ENCODE results near the gene NAV2.

The NAV2 gene

GRCh38 chr11:19846654-19847305, 134.1 kb downstream of the NAV2 start:
- no peaks in the 10 kb centered on the region for H4K20me1 ChIP-seq (ENCODE audit: insufficient read depth, low read length)
- no peaks in the 10 kb centered on the region for H3K4me1 ChIP-seq (ENCODE audit: low read length)
- H3F3A ChIP-seq (ENCODE audit: insufficient read depth, low read length) = no peaks in the 10 kb centered on the region
- no peaks in the 10 kb centered on the region for H3K36me3 ChIP-seq (replicated peaks; ENCODE audit: insufficient read depth, low read length)
- no peaks in the 10 kb centered on the region for H3K79me2 ChIP-seq (ENCODE audit: low read length)
- no peak overlapping the region for H3K4me2 ChIP-seq (ENCODE audit: low read depth, low read length)
- H3K27me3 ChIP-seq (replicated peaks; ENCODE audit: insufficient read depth, low read length) = no peaks in the 10 kb centered on the region
- H3K9me2 ChIP-seq (replicated peaks; ENCODE audit: insufficient read depth, low read length) = no peaks in the 10 kb centered on the region
- no peak overlapping the region for H3K9ac ChIP-seq (ENCODE audit: low read length)
- no peak overlapping the region for H2AFZ ChIP-seq (ENCODE audit: low read length)
- H3K4me3 ChIP-seq (ENCODE audit: low read length) = no peak overlapping the region
- H3K9me3 ChIP-seq (replicated peaks; ENCODE audit: insufficient read depth, low read length) = no peaks in the 10 kb centered on the region
- TF ChIP-seq CTCF (IDR thresholded peaks at IDR 0.05; ENCODE audit: low read length) (no peak), EZH2 (optimal IDR thresholded peaks at IDR 0.05; ENCODE audit: low read depth, low read length) (no peak), EZH2phosphoT487 (IDR thresholded peaks at IDR 0.05; ENCODE audit: low read length) (no peak)
- no peak overlapping the region for H3K27ac ChIP-seq (ENCODE audit: low read length)
- no peak for DNase-seq

GRCh38 chr11:19848219-19848618, 135.6 kb downstream of the NAV2 start:
- H3K9me3 ChIP-seq (replicated peaks; ENCODE audit: insufficient read depth, low read length) = no peaks in the 10 kb centered on the region
- H3K27me3 ChIP-seq (replicated peaks; ENCODE audit: insufficient read depth, low read length) = no peaks in the 10 kb centered on the region
- no peaks in the 10 kb centered on the region for H3K4me1 ChIP-seq (ENCODE audit: low read length)
- H3K9me2 ChIP-seq (replicated peaks; ENCODE audit: insufficient read depth, low read length) = no peaks in the 10 kb centered on the region
- no peaks in the 10 kb centered on the region for H4K20me1 ChIP-seq (ENCODE audit: insufficient read depth, low read length)
- no peak overlapping the region for H3K27ac ChIP-seq (ENCODE audit: low read length)
- H3K4me3 ChIP-seq (ENCODE audit: low read length) = no peak overlapping the region
- DNase-seq = no peak
- H3F3A ChIP-seq (ENCODE audit: insufficient read depth, low read length) = no peaks in the 10 kb centered on the region
- H3K9ac ChIP-seq (ENCODE audit: low read length) = no peak overlapping the region
- TF ChIP-seq EZH2phosphoT487 (IDR thresholded peaks at IDR 0.05; ENCODE audit: low read length) = no peak
- TF ChIP-seq EZH2 (optimal IDR thresholded peaks at IDR 0.05; ENCODE audit: low read depth, low read length) = no peak
- TF ChIP-seq CTCF (IDR thresholded peaks at IDR 0.05; ENCODE audit: low read length) = no peak
- no peaks in the 10 kb centered on the region for H3K79me2 ChIP-seq (ENCODE audit: low read length)
- H3K4me2 ChIP-seq (ENCODE audit: low read depth, low read length) = no peak overlapping the region
- no peaks in the 10 kb centered on the region for H3K36me3 ChIP-seq (replicated peaks; ENCODE audit: insufficient read depth, low read length)
- H2AFZ ChIP-seq (ENCODE audit: low read length) = no peak overlapping the region

GRCh38 chr11:19849107-19849789, 136.6 kb downstream of the NAV2 start:
- H3K9me2 ChIP-seq (replicated peaks; ENCODE audit: insufficient read depth, low read length) = no peaks in the 10 kb centered on the region
- no peak for TF ChIP-seq EZH2phosphoT487 (IDR thresholded peaks at IDR 0.05; ENCODE audit: low read length)
- TF ChIP-seq EZH2 (optimal IDR thresholded peaks at IDR 0.05; ENCODE audit: low read depth, low read length) = no peak
- TF ChIP-seq CTCF (IDR thresholded peaks at IDR 0.05; ENCODE audit: low read length) = no peak
- no peak overlapping the region for H3K27ac ChIP-seq (ENCODE audit: low read length)
- no peaks in the 10 kb centered on the region for H3K36me3 ChIP-seq (replicated peaks; ENCODE audit: insufficient read depth, low read length)
- H3K27me3 ChIP-seq (replicated peaks; ENCODE audit: insufficient read depth, low read length) = no peaks in the 10 kb centered on the region
- no peak overlapping the region for H2AFZ ChIP-seq (ENCODE audit: low read length)
- H3K9ac ChIP-seq (ENCODE audit: low read length) = no peak overlapping the region
- no peaks in the 10 kb centered on the region for H3F3A ChIP-seq (ENCODE audit: insufficient read depth, low read length)
- no peaks in the 10 kb centered on the region for H4K20me1 ChIP-seq (ENCODE audit: insufficient read depth, low read length)
- H3K9me3 ChIP-seq (replicated peaks; ENCODE audit: insufficient read depth, low read length) = no peaks in the 10 kb centered on the region
- H3K79me2 ChIP-seq (ENCODE audit: low read length) = no peaks in the 10 kb centered on the region
- no peaks in the 10 kb centered on the region for H3K4me1 ChIP-seq (ENCODE audit: low read length)
- H3K4me3 ChIP-seq (ENCODE audit: low read length) = no peak overlapping the region
- DNase-seq = no peak
- no peak overlapping the region for H3K4me2 ChIP-seq (ENCODE audit: low read depth, low read length)
